ENCODE data around the gene AGAP3.

The AGAP3 gene

GRCh38 chr7:151063212-151063561 lies 23.1 kb upstream of the AGAP3 start:
- no peak for DNase-seq (ENCODE audit: low read depth)
- no peak for TF ChIP-seq POLR2A (IDR thresholded peaks at IDR 0.05; ENCODE audit: extremely low read depth, insufficient read length)
- TF ChIP-seq MAX (IDR thresholded peaks at IDR 0.05; ENCODE audit: low read depth, low read length) = no peak
- TF ChIP-seq MYC (IDR thresholded peaks at IDR 0.05; ENCODE audit: low read depth, low read length) = no peak
- TF ChIP-seq CTCF (IDR thresholded peaks at IDR 0.05; ENCODE audit: low read depth, low read length) = no peak
- H3K4me3 ChIP-seq (ENCODE audit: low read depth, low read length) = no peak overlapping the region

- TF ChIP-seq CTCF (IDR thresholded peaks at IDR 0.05; ENCODE audit: low read depth, low read length) (no peak), MAX (IDR thresholded peaks at IDR 0.05; ENCODE audit: low read depth, low read length) (no peak), POLR2A (IDR thresholded peaks at IDR 0.05; ENCODE audit: extremely low read depth, insufficient read length) (no peak)
- H3K4me3 ChIP-seq (ENCODE audit: low read depth, low read length) = no peak overlapping the region
- DNase-seq (ENCODE audit: low read depth) = no peak
Measured at GRCh38 chr7:151064454-151064853, 21.8 kb upstream of the AGAP3 start.

GRCh38 chr7:151064993-151065392 lies 21.3 kb upstream of the AGAP3 start:
- DNase-seq (ENCODE audit: low read depth) = no peak
- H3K4me3 ChIP-seq (ENCODE audit: low read depth, low read length) = no peak overlapping the region
- TF ChIP-seq CTCF (IDR thresholded peaks at IDR 0.05; ENCODE audit: low read depth, low read length) (no peak), MYC (IDR thresholded peaks at IDR 0.05; ENCODE audit: low read depth, low read length) (no peak), POLR2A (IDR thresholded peaks at IDR 0.05; ENCODE audit: extremely low read depth, insufficient read length) (no peak), MAX (IDR thresholded peaks at IDR 0.05; ENCODE audit: low read depth, low read length) (no peak)

GRCh38 chr7:151065516-151065915 lies 20.8 kb upstream of the AGAP3 start:
- TF ChIP-seq MAX (IDR thresholded peaks at IDR 0.05; ENCODE audit: low read depth, low read length) = no peak
- DNase-seq (ENCODE audit: low read depth) = no peak
- no peak overlapping the region for H3K4me3 ChIP-seq (ENCODE audit: low read depth, low read length)

GRCh38 chr7:151066273-151066974 lies 19.9 kb upstream of the AGAP3 start:
- TF ChIP-seq MYC (IDR thresholded peaks at IDR 0.05; ENCODE audit: low read depth, low read length) (no peak), MAX (IDR thresholded peaks at IDR 0.05; ENCODE audit: low read depth, low read length) (no peak), CTCF (IDR thresholded peaks at IDR 0.05; ENCODE audit: low read depth, low read length) (no peak), POLR2A (IDR thresholded peaks at IDR 0.05; ENCODE audit: extremely low read depth, insufficient read length) (no peak)
- H3K4me3 ChIP-seq (ENCODE audit: low read depth, low read length) = no peak overlapping the region
- no peak for DNase-seq (ENCODE audit: low read depth)

- no peak overlapping the region for H3K4me3 ChIP-seq (ENCODE audit: low read depth, low read length)
- TF ChIP-seq MAX (IDR thresholded peaks at IDR 0.05; ENCODE audit: low read depth, low read length) (no peak), MYC (IDR thresholded peaks at IDR 0.05; ENCODE audit: low read depth, low read length) (no peak), CTCF (IDR thresholded peaks at IDR 0.05; ENCODE audit: low read depth, low read length) (no peak), POLR2A (IDR thresholded peaks at IDR 0.05; ENCODE audit: extremely low read depth, insufficient read length) (no peak)
- DNase-seq (ENCODE audit: low read depth) = no peak
Measured at GRCh38 chr7:151068069-151068773, 18.1 kb upstream of the AGAP3 start.
